Loucy (cell line): ENCODE data around the gene LPP.

Source experiments
- H2AFZ ChIP-seq: fragments of 200-600 bp; sonication (generic); 2 replicates; pipeline ENCODE4 v1.6.0; 2016; ENCODE audit warnings: antibody characterized with exemption, mild to moderate bottlenecking, low read length, moderate library complexity
- H3F3A ChIP-seq: fragments of 200-600 bp; 2 replicates; pipeline ENCODE4 v1.6.0; 2016; ENCODE audit warnings: antibody characterized with exemption, low read depth, mild to moderate bottlenecking
- H3K27me3 ChIP-seq: fragments of 200-600 bp; sonication (generic); 2 replicates; pipeline ENCODE4 v1.6.1; 2014; ENCODE audit warnings: low read length, mild to moderate bottlenecking; ENCODE audit not compliant: insufficient read depth, poor library complexity, severe bottlenecking
- H3K36me3 ChIP-seq: fragments of 200-600 bp; sonication (generic); 2 replicates; pipeline ENCODE4 v1.6.1; 2016; ENCODE audit warnings: low read length; ENCODE audit not compliant: insufficient read depth
- H3K4me1 ChIP-seq: fragments of 200-600 bp; sonication (generic); 2 replicates; pipeline ENCODE4 v1.5.1; 2014; ENCODE audit warnings: low read length, mild to moderate bottlenecking; ENCODE audit not compliant: insufficient read depth, poor library complexity, severe bottlenecking
- H3K4me2 ChIP-seq: fragments of 200-600 bp; sonication (generic); 2 replicates; pipeline ENCODE4 v1.6.0; 2014; ENCODE audit warnings: antibody characterized with exemption, low read length, low read depth, mild to moderate bottlenecking; ENCODE audit not compliant: poor library complexity, severe bottlenecking
- H3K4me3 ChIP-seq: fragments of 200-600 bp; sonication (generic); 2 replicates; pipeline ENCODE4 v1.5.1; 2014; ENCODE audit warnings: low read length, mild to moderate bottlenecking, mixed read lengths; ENCODE audit not compliant: poor library complexity, severe bottlenecking
- H3K79me2 ChIP-seq: fragments of 200-600 bp; sonication (generic); 2 replicates; pipeline ENCODE4 v1.6.1; 2014; ENCODE audit warnings: low read length; ENCODE audit not compliant: insufficient read depth
- H3K9ac ChIP-seq: fragments of 200-600 bp; sonication (generic); 2 replicates; pipeline ENCODE4 v1.6.0; 2014; ENCODE audit warnings: mild to moderate bottlenecking, low read depth, low read length, moderate library complexity; ENCODE audit not compliant: poor library complexity, severe bottlenecking
- H3K9me2 ChIP-seq: fragments of 200-600 bp; sonication (generic); replicated peaks from 2 replicates; pipeline ENCODE4 v1.6.1; 2016; ENCODE audit warnings: low read depth, low read length, mixed read lengths
- H3K9me3 ChIP-seq: fragments of 200-600 bp; sonication (generic); 2 replicates; pipeline ENCODE4 v1.6.1; 2014; ENCODE audit warnings: mild to moderate bottlenecking, antibody characterized with exemption, low read length, low read depth; ENCODE audit not compliant: insufficient read depth
- H4K20me1 ChIP-seq: fragments of 200-600 bp; sonication (generic); 2 replicates; pipeline ENCODE4 v1.6.0; 2014; ENCODE audit warnings: antibody characterized with exemption, low read length, mild to moderate bottlenecking; ENCODE audit not compliant: insufficient read depth, poor library complexity, severe bottlenecking
- EZH2phosphoT487 ChIP-seq: fragments of 200-600 bp; IDR thresholded peaks from 2 replicates; pipeline ENCODE4 v1.6.1; 2018; ENCODE audit warnings: antibody characterized with exemption, mild to moderate bottlenecking, moderate library complexity, borderline replicate concordance
- TF ChIP-seq, protein P1 (sequence below): fragments of 200-600 bp; sonication (generic); conservative IDR thresholded peaks from 2 replicates; pipeline ENCODE4 v1.5.1; 2014; ENCODE audit warnings: mild to moderate bottlenecking, antibody characterized with exemption, low read length

The LPP gene

DNA sequence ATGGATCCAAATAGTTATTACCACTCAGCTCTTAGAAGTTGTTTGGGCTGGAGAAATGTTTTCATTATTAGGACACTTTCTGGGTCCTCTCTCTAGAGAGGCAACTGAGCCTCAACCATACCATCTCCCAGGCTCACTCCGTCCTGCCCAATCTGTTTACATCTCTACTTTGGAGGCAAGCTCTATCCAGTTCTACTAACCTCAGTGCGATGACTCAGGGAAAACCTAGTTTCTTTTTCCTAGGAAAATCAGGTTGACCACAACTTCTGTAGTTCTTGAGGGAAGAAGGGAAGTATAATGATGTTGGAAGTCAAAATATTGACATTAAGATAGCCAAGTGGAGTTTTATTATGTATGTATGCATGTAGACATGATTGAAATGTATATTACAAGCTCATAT is 40.4 kb downstream of the LPP start:
- Histone ChIP-seq H4K20me1 (peaks cover 3% of the 10 kb centered on the region), H3K9me3 (no peaks in the 10 kb centered on the region), H3K4me1 (peaks cover 25% of the 10 kb centered on the region), H3F3A (no peaks in the 10 kb centered on the region), H3K79me2 (peaks cover 48% of the 10 kb centered on the region), H3K9ac (no peak overlapping the region), H3K36me3 (peaks cover 12% of the 10 kb centered on the region; the same call in 1 of the 2 replicates), H3K9me2 (no peaks in the 10 kb centered on the region), H3K27me3 (no peaks in the 10 kb centered on the region), H3K4me3 (no peak overlapping the region), H2AFZ (no peak overlapping the region), H3K4me2 (no peak overlapping the region)
- TF ChIP-seq, protein P1, sequence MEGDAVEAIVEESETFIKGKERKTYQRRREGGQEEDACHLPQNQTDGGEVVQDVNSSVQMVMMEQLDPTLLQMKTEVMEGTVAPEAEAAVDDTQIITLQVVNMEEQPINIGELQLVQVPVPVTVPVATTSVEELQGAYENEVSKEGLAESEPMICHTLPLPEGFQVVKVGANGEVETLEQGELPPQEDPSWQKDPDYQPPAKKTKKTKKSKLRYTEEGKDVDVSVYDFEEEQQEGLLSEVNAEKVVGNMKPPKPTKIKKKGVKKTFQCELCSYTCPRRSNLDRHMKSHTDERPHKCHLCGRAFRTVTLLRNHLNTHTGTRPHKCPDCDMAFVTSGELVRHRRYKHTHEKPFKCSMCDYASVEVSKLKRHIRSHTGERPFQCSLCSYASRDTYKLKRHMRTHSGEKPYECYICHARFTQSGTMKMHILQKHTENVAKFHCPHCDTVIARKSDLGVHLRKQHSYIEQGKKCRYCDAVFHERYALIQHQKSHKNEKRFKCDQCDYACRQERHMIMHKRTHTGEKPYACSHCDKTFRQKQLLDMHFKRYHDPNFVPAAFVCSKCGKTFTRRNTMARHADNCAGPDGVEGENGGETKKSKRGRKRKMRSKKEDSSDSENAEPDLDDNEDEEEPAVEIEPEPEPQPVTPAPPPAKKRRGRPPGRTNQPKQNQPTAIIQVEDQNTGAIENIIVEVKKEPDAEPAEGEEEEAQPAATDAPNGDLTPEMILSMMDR: no peak
- TF ChIP-seq EZH2phosphoT487: no peak

DNA sequence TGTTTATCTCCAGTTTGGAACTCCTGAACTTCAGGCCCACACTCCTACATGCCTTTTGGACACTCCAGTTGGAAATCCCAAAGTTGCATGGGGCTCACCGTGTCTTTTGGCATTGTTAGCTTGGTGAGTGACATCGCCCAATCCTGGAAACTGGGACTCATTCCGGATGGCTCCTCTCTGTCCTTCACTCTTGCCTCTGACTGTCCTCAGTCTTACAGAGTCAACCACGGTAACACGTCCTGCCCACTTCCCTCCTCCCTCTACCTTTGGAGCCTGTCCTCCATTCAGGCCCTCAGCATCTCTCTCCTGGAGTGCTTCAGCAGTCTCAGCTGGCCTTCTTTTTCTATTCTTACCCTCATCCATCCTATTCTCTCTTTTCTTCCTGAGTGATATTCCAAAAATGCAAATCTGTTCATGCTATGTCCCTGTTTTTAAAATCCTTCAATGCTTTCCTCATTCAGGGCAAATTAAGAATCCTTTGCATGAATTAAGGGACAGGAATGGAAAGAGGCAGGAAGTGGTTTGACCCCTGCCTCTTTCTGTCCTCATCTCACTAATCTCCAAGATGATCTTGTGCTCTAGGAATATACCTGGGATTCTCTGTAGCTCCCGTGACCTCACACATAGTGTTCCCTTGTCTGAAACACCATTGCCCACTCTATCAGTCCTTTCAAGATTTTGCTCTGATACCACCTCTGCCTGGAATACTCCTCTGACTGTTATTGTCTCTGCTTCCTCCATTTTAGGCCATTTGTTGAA is 42.5 kb downstream of the LPP start:
- Histone ChIP-seq H3K4me1 (peaks cover 25% of the 10 kb centered on the region), H2AFZ (no peak overlapping the region), H3K4me2 (no peak overlapping the region), H3K36me3 (peaks cover 12% of the 10 kb centered on the region; the same call in 1 of the 2 replicates), H3K9me3 (no peaks in the 10 kb centered on the region), H3K4me3 (no peak overlapping the region), H3K9ac (no peak overlapping the region), H3K79me2 (peaks cover 42% of the 10 kb centered on the region), H3K9me2 (no peaks in the 10 kb centered on the region), H3K27me3 (no peaks in the 10 kb centered on the region), H4K20me1 (peaks cover 3% of the 10 kb centered on the region), H3F3A (no peaks in the 10 kb centered on the region)
- TF ChIP-seq, protein P1: no peak
- no peak for TF ChIP-seq EZH2phosphoT487

DNA sequence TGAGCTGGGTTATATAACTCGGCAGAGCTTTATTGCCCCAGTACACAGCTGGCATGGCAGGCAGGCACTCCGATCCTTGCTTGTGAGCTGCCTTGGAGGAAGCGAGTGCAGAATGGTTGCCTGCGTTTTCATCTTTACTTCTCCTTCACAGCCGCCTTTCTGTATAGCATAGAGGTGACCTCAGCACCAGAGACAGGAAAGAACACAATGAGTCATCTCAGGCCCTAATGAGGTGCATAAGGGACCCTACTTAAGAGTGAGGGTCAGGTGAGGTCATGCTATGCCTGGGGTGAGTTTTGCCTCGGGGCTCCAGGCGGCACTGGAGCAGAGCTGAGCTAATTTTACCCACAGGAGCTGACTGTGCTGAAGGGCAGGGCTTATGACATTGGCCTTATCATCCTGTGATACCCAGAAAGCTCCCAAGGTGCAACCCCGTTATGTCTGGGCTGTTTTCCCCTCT is 43.5 kb downstream of the LPP start:
- H3F3A ChIP-seq: no peaks in the 10 kb centered on the region

More for the DNA sequence above, 43.5 kb downstream of the LPP start:
- Histone ChIP-seq H3K4me2 (peak overlapping the region; percentile 10), H3K9me3 (no peaks in the 10 kb centered on the region), H2AFZ (no peak overlapping the region), H3K9ac (no peak overlapping the region), H3K4me1 (peaks cover 25% of the 10 kb centered on the region), H4K20me1 (peaks cover 3% of the 10 kb centered on the region), H3K36me3 (peaks cover 7% of the 10 kb centered on the region; the same call in 1 of the 2 replicates), H3K79me2 (peaks cover 43% of the 10 kb centered on the region), H3K4me3 (no peak overlapping the region), H3K27me3 (no peaks in the 10 kb centered on the region), H3K9me2 (no peaks in the 10 kb centered on the region)
- TF ChIP-seq EZH2phosphoT487: no peak
- TF ChIP-seq, protein P1: no peak
